NCI-H226 (cell line): ENCODE measurements around the gene FBXL13.
"Not testable (repeated sequence)": the region's sequence is repeated elsewhere in the genome, so short reads cannot be mapped to it uniquely, and the experiment has no call there.

Experiments
- DNase-seq: peaks from one replicate; pipeline ENCODE4 v3.0.0-alpha.2; 2015

Gene FBXL13

GRCh38 chr7:102927312-102927933 lies 147.2 kb downstream of the FBXL13 start:
- peak; percentile 82 for DNase-seq

DNA sequence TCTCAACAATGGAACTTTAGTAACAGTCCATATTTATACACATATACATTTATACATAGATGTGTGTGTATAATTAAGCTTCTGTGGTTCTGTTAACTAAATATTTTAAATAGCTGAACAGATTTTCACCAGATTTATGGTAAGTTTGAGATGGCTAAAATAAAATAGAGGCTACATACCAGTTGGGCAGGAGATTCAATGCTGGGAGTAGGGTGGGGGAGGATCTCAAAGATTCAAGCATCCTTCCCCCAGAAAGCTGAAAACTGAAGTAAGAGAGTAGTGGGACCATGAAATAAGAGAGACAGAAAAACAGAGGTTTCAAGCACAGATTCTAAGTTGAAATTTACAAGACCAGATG lies 147.8 kb downstream of the FBXL13 start:
- no peak for DNase-seq

GRCh38 chr7:102925976-102926782 lies 148.4 kb downstream of the FBXL13 start:
- DNase-seq: no peak

DNA sequence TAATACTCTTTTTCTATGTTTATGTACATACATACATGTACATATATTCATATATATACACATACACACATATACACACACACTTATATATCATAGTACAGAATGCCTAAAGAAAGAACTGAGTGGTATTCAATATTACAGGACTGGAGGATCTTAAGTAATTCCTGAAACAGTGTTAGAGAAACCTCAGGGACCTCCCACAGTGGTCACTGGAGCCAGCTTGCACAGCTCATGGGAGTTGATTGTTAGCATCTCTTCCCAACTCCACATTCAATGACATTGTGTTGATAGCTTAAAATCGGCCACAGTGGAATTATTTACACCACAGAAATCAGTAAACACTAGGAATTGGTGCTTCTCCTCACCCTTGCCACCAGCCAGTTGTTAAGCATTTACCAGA lies 155.8 kb downstream of the FBXL13 start:
- no peak for DNase-seq

DNA sequence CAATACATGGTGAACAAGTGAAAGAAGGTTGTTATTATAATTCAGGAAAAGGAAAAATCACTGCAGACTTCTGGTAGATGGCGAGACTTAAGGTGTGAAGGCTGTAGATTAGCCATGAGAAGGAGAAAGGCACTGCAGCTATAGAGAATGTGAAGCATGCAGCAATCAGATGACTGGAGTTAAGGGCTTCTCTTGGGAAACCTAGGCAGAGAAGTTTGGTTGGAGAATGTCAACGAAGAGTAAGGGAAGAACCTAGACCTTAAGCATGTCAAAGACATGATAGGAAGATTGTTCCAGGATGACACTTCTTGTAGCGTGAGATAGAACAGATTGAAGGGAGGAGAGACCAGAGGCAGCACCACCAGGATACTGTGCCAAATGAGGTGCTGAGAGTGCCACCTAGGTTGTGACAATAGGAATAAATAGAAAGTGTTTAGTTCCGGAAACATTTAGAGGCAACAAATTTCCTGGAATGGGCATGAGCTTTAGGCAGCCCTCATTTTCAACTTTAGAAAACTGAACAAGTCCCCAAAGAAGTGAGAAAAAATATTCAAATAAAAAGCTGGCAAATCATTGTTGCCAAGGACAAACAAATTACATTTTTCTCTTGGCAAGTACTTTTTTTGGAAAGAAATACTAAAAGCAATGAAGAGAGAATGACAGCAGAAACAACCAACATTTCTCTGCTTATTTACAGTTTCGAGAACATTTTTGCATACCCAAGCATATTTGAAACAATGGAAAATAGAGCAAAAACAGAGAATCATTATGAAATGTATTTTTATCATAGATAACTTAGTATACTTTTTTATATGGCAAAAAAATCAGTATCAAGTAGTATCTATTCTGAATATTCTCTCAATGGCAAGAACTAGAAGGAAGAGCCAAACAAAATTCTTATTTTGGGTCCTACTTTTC lies 156.9 kb downstream of the FBXL13 start:
- no peak for DNase-seq

GRCh38 chr7:102916881-102917280 lies 157.7 kb downstream of the FBXL13 start:
- DNase-seq: no peak

- DNase-seq: no peak
Measured at GRCh38 chr7:102916426-102916825, 158.2 kb downstream of the FBXL13 start.

DNA sequence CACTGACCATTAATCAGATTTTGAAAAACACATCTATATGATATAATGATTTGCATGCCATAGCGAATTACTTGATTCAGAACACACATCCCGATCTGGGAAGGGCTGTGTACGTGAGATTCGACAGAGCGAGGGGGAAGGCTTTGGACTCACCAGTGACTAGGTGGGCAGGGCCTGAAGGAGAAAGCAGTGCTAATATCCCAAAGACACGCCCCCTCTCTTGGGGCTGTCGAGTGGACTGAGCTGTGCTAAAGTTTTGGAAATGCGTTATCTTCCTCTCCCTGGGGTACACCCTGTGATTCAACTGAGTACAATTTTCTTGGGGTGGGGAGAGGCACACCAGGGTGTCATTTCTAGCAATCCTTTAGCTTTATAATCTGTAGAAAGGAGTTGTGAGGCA lies 160.0 kb downstream of the FBXL13 start:
- peak; percentile 22 for DNase-seq

GRCh38 chr7:102913826-102914225 lies 160.8 kb downstream of the FBXL13 start:
- DNase-seq: no peak

DNA sequence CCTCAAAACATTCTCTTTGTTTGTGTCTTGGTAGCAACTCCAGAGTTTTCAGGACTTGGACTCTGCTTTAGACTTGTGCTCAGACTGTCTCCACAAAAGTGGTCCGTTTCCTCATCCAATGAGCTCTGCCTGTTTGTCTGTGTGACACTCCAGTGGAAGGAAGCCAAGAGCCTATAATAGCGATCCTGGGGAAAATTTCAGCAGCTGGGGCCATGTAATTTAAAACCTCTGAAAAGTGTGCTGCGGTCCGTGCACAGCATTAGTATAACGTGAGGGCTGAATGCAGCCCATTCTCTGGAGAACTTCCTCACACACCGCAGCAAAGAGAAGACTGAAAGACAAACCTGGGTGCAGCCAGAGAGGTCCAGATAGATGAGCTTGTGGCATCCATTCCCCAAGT lies 161.9 kb downstream of the FBXL13 start, which contains the start of gene LRRC17:
Gene LRRC17 (plus strand): TSS at position 259 of the 400 bp plus-strand sequence. CDS start 20,914 bp downstream, outside the sequence.
- no peak for DNase-seq

DNA sequence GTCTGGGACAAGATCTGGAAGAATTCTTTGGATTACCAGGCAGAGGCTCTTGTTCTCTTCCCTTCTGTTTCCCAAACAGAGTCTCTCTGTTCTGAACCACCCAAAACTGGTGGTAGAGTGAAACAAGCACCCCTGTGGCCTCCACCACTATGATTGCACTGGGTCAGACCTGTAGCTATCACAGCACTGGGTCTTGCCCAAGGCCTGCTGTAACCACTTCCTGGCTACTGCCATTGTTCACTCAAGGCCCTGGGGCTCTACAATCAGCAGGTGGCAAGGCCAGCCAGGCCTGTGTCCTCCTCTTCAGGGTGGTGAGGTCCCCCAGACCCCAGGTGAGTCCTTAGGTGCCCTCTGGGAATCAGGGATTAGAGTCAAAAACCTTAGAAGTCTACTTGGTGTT lies 165.9 kb downstream of the FBXL13 start:
- DNase-seq: no peak

GRCh38 chr7:102903576-102903975 lies 171.0 kb downstream of the FBXL13 start:
- DNase-seq: not testable (repeated sequence)

- DNase-seq: not testable (repeated sequence)
Measured at GRCh38 chr7:102902052-102902451, 172.5 kb downstream of the FBXL13 start.

DNA sequence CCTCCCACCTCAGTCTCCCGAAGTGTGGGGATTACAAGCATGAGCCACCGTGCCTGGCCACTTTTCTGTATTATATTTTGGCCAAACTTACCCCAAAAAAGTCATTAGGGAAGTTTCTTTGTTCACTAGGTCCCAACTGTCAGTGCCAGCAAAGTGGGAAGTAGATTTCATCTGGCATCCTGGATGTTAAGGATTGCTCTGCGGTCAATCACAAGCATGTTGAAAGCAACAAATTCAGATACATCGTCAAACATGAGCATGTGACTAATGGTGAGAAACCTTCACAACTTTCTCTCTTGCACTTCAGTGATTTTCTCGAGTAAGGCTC lies 176.1 kb downstream of the FBXL13 start:
- no peak for DNase-seq

- DNase-seq: no peak
Measured at GRCh38 chr7:102897856-102898531, 176.6 kb downstream of the FBXL13 start.

GRCh38 chr7:102897211-102897631 lies 177.4 kb downstream of the FBXL13 start:
- no peak for DNase-seq

DNA sequence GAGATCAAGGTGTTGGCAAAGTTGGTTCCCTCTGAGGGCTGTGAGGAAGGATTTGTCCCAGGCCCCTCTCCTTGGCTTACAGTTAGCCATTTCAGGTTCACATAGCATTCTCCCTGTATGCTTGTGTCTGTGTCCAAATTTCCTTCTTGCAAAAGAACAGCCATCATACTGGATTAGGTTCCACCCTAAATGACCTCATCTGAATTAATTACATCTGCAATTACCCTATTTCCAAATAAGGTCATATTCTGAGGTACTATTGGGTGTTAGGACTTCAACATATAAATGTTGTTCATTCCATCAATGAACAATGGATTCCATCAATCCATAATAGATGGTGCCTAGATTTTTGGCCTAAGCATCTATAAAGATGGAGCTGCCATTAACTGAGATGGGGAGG lies 178.0 kb downstream of the FBXL13 start:
- DNase-seq: no peak

- DNase-seq: no peak
Measured at GRCh38 chr7:102895602-102896001, 179.0 kb downstream of the FBXL13 start.

- DNase-seq: peak; percentile 76
Measured at GRCh38 chr7:102892631-102893278, 181.8 kb downstream of the FBXL13 start.

GRCh38 chr7:102891693-102892261 lies 182.8 kb downstream of the FBXL13 start:
- peak; percentile 86 for DNase-seq

GRCh38 chr7:102890971-102891692 lies 183.5 kb downstream of the FBXL13 start:
- no peak for DNase-seq
